Gastrocnemius medialis (tissue), 4 donors: ENCODE measurements around the gene TAMALIN.

Experiments used
- CTCF ChIP-seq, 5 experiments: fragments of 450-650 bp in 3 of 5; fragments of 200-600 bp in 2 of 5; sonication (generic) in 2 of 5; IDR thresholded peaks in 4 of 5; conservative IDR thresholded peaks in 1 of 5; 1 replicate in 4 of 5; 2 replicates in 1 of 5; pipeline ENCODE4 v1.5.1; 2016 to 2019; ENCODE audit warnings: antibody characterized with exemption in 5 of 5, mild to moderate bottlenecking in 3 of 5, moderate library complexity in 3 of 5
- POLR2A ChIP-seq, 2 donors: fragments of 450-650 bp; IDR thresholded peaks; one replicate each; pipeline ENCODE4 v1.6.1; 2017; ENCODE audit warnings: antibody characterized with exemption in 2 of 2, mild to moderate bottlenecking in 2 of 2, moderate library complexity in 2 of 2

GRCh38 chr12:52023182-52023975 lies 16.6 kb downstream of the TAMALIN start:
- TF ChIP-seq CTCF (IDR thresholded peaks at IDR 0.05 in 4 of 5, conservative IDR thresholded peaks at IDR 0.05 in 1 of 5): peak in 4 of 5 experiments; percentile 97 to 99 (median 98)
- TF ChIP-seq POLR2A (IDR thresholded peaks at IDR 0.05): no peak
